SK-N-SH treated with all-trans-retinoic acid at 6 μM for 48 hours (cell line): ENCODE results near the gene IKZF1.

Experiments
- ARNTL ChIP-seq: fragments of 450-650 bp; formaldehyde crosslinking; IDR thresholded peaks from 2 replicates; pipeline ENCODE4 v1.5.0; 2020; ENCODE audit warnings: low read depth, mild to moderate bottlenecking, moderate library complexity, borderline replicate concordance
- CSRNP3 ChIP-seq: fragments of 250-450 bp; sonication (Bioruptor Pico); IDR thresholded peaks from 2 replicates; pipeline ENCODE4 v1.5.1; 2021; ENCODE audit warnings: mild to moderate bottlenecking, moderate library complexity
- GLIS3 ChIP-seq: fragments of 250-450 bp; sonication (Bioruptor Pico); IDR thresholded peaks from 2 replicates; pipeline ENCODE4 v1.5.0; 2020; ENCODE audit warnings: mild to moderate bottlenecking, moderate library complexity
- ISL1 ChIP-seq: fragments of 250-450 bp; sonication (Bioruptor Pico); IDR thresholded peaks from 2 replicates; pipeline ENCODE4 v2.1.2; 2022; ENCODE audit warnings: mild to moderate bottlenecking, moderate library complexity
- RARB ChIP-seq: fragments of 250-450 bp; sonication (Bioruptor Pico); IDR thresholded peaks from 2 replicates; pipeline ENCODE4 v1.8.0; 2021; ENCODE audit warnings: mild to moderate bottlenecking, moderate library complexity
- ZNF70 ChIP-seq: fragments of 450-650 bp; formaldehyde crosslinking; IDR thresholded peaks from 2 replicates; pipeline ENCODE4 v1.5.0; 2020; ENCODE audit warnings: mild to moderate bottlenecking, moderate library complexity
- TF ChIP-seq, protein P1 (sequence below): fragments of 250-450 bp; sonication (Bioruptor Pico); IDR thresholded peaks from 2 replicates; pipeline ENCODE4 v1.5.1; 2020; ENCODE audit warnings: low read depth, mild to moderate bottlenecking, moderate library complexity

DNA sequence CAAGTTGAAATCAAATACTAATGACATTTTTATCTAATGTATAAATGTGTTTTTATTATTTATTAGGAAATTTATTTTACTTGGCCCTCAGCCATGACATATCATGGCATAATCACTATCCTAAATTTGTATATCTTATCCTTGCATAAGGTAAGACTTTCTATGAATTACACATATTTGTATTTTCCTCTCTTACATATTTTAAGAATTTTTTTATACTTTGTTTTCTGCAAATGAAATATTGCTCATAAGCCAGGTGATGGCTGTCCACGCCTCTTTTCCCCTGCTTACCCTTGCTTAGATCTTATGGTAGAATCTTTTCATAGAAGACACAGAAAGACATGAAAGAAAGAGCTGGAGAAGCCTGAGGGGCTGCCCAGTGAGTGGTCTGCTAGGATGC, 48.2 kb downstream of the IKZF1 start:
- TF ChIP-seq ISL1 (CRISPR knock-in tag) (no peak), ARNTL (CRISPR knock-in tag) (no peak), GLIS3 (CRISPR knock-in tag) (no peak), ZNF70 (CRISPR knock-in tag) (no peak), RARB (no peak), CSRNP3 (CRISPR knock-in tag) (no peak)
- TF ChIP-seq, protein P1, sequence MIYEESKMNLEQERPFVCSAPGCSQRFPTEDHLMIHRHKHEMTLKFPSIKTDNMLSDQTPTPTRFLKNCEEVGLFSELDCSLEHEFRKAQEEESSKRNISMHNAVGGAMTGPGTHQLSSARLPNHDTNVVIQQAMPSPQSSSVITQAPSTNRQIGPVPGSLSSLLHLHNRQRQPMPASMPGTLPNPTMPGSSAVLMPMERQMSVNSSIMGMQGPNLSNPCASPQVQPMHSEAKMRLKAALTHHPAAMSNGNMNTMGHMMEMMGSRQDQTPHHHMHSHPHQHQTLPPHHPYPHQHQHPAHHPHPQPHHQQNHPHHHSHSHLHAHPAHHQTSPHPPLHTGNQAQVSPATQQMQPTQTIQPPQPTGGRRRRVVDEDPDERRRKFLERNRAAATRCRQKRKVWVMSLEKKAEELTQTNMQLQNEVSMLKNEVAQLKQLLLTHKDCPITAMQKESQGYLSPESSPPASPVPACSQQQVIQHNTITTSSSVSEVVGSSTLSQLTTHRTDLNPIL (CRISPR knock-in tag) = no peak
